HepG2 (cell line): ENCODE data around the gene ACYP2. TPM values are rescaled to one million over a fixed set of nuclear protein-coding genes. Genes with fewer than 3 reads are reported as not detected.

Experiments used
- BHLHE40 ChIP-seq: IDR thresholded peaks from 2 replicates; pipeline ENCODE4 v1.6.1; 2011; ENCODE audit warnings: low read length, improper control_type of control experiment
- CCAR2 ChIP-seq: fragments of 200-400 bp; formaldehyde crosslinking; optimal IDR thresholded peaks from 2 replicates; pipeline ENCODE3; 2018; ENCODE audit warnings: low read depth, mild to moderate bottlenecking, low read length, moderate library complexity
- DR1 ChIP-seq: sonication (generic); formaldehyde crosslinking; IDR thresholded peaks from 2 replicates; pipeline ENCODE4 v1.8.0; 2021; ENCODE audit warnings: mild to moderate bottlenecking, missing genetic modification reagents, inconsistent platforms
- EZH2 ChIP-seq: conservative IDR thresholded peaks from 2 replicates; pipeline ENCODE4 v1.6.1; 2012; ENCODE audit warnings: mild to moderate bottlenecking, low read depth, low read length, moderate library complexity
- HOXA3 ChIP-seq: sonication (generic); formaldehyde crosslinking; IDR thresholded peaks from 2 replicates; pipeline ENCODE4 v1.5.0; 2020; ENCODE audit warnings: missing genetic modification reagents
- ISL2 ChIP-seq: sonication (generic); formaldehyde crosslinking; IDR thresholded peaks from 2 replicates; pipeline ENCODE4 v1.5.0; 2020; ENCODE audit warnings: missing genetic modification reagents
- KLF6 ChIP-seq: IDR thresholded peaks from 2 replicates; pipeline ENCODE4 v1.8.0; 2016; ENCODE audit warnings: missing biosample characterization, missing genetic modification reagents
- NCOR1 ChIP-seq: fragments of 200-600 bp; sonication (generic); IDR thresholded peaks from 2 replicates; pipeline ENCODE4 v1.7.0; 2017; ENCODE audit warnings: antibody characterized with exemption, low read length, borderline replicate concordance
- NFATC3 ChIP-seq: sonication (generic); formaldehyde crosslinking; IDR thresholded peaks from 2 replicates; pipeline ENCODE4 v1.5.1; 2020; ENCODE audit warnings: mild to moderate bottlenecking, missing genetic modification reagents
- PHF5A ChIP-seq: IDR thresholded peaks from one replicate; pipeline ENCODE4 v1.6.1; 2018; ENCODE audit warnings: low read depth, missing genetic modification reagents; ENCODE audit not compliant: unreplicated experiment
- SIX4 ChIP-seq: sonication (generic); formaldehyde crosslinking; IDR thresholded peaks from 2 replicates; pipeline ENCODE4 v1.4.0; 2020; ENCODE audit warnings: missing genetic modification reagents
- TCF7 ChIP-seq: sonication (generic); IDR thresholded peaks from 2 replicates; pipeline ENCODE4 v1.6.1; 2016; ENCODE audit warnings: antibody characterized with exemption, low read depth
- TMF1 ChIP-seq: sonication (generic); formaldehyde crosslinking; IDR thresholded peaks from 2 replicates; pipeline ENCODE4 v1.8.1; 2022; ENCODE audit warnings: low read depth, missing genetic modification reagents
- TSC22D2 ChIP-seq: sonication (generic); formaldehyde crosslinking; IDR thresholded peaks from 2 replicates; pipeline ENCODE4 v1.5.1; 2020; ENCODE audit warnings: missing genetic modification reagents, mild to moderate bottlenecking, borderline replicate concordance
- ZFY ChIP-seq: sonication (generic); formaldehyde crosslinking; IDR thresholded peaks from 2 replicates; pipeline ENCODE4 v1.4.0; 2020; ENCODE audit warnings: missing genetic modification reagents
- ZNF772 ChIP-seq: sonication (generic); formaldehyde crosslinking; IDR thresholded peaks from 2 replicates; pipeline ENCODE4 v1.5.0; 2020; ENCODE audit warnings: mild to moderate bottlenecking, missing genetic modification reagents
- ZNF775 ChIP-seq: sonication (generic); formaldehyde crosslinking; IDR thresholded peaks from 2 replicates; pipeline ENCODE4 v1.4.0; 2020; ENCODE audit warnings: missing genetic modification reagents, mild to moderate bottlenecking, moderate library complexity, borderline replicate concordance
- polyA plus RNA-seq, 8 experiments: library from polyadenylated mRNA; depleted of rRNA in 3 of 8; stranded (reverse) in 7 of 8; unstranded in 1 of 8; fragments of >200 nt; fragmentation: Illumina TruSeq in 4 of 8; extraction: Trizol in 4 of 8; gene quantifications; 2 replicates each; pipeline versions ENCODE4 v1.2.1 to v1.2.3, GENCODE V29; 2011 to 2016; ENCODE audit warnings: low read depth in 4 of 8, missing spikeins in 1 of 8, mixed read lengths in 1 of 8; ENCODE audit not compliant: insufficient read depth in 1 of 8
- total RNA-seq, 5 experiments: library from RNA; depleted of rRNA; stranded (reverse); fragments of >200 nt; fragmentation: Illumina TruSeq; extraction: Trizol; gene quantifications; 2 replicates each; pipeline ENCODE4 v1.2.3, GENCODE V29; 2016; ENCODE audit warnings: low read depth in 1 of 5
- TF ChIP-seq, protein P1 (sequence below): sonication (generic); formaldehyde crosslinking; IDR thresholded peaks from 2 replicates; pipeline ENCODE4 v1.4.0; 2020; ENCODE audit warnings: missing genetic modification reagents, borderline replicate concordance
- TF ChIP-seq, protein P2 (sequence below): sonication (generic); formaldehyde crosslinking; IDR thresholded peaks from 2 replicates; pipeline ENCODE4 v1.4.0; 2020; ENCODE audit warnings: missing genetic modification reagents
- TF ChIP-seq, protein P3 (sequence below): sonication (generic); formaldehyde crosslinking; IDR thresholded peaks from 2 replicates; pipeline ENCODE4 v1.8.1; 2022; ENCODE audit warnings: low read depth, mild to moderate bottlenecking, missing genetic modification reagents

The ACYP2 gene
- total and polyA plus RNA-seq, 2 of the 13 experiments (the other 11 are each of a cell fraction or from before 2014, with no cell fraction given): 12.3 to 12.7 TPM

DNA sequence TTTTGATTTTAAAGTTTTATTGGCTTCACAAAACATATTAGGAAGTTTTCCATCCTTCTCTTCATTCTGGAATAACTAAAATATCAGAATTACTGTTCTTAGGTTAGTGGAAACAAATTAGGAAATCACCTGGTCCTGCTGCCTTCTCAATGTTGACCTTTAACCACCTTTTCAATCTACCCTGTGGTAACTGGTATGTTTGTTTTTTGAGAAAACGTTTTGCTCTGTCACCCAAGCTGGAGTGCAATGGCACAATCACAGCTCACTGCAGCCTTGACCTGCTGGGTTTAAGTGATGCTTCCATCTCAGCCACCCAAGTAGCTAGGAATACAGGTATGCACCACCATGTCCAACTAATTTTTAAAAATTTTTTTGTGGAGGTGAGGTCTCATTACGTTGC is 28.4 kb downstream of the ACYP2 start (continued):
- TF ChIP-seq, protein P1, sequence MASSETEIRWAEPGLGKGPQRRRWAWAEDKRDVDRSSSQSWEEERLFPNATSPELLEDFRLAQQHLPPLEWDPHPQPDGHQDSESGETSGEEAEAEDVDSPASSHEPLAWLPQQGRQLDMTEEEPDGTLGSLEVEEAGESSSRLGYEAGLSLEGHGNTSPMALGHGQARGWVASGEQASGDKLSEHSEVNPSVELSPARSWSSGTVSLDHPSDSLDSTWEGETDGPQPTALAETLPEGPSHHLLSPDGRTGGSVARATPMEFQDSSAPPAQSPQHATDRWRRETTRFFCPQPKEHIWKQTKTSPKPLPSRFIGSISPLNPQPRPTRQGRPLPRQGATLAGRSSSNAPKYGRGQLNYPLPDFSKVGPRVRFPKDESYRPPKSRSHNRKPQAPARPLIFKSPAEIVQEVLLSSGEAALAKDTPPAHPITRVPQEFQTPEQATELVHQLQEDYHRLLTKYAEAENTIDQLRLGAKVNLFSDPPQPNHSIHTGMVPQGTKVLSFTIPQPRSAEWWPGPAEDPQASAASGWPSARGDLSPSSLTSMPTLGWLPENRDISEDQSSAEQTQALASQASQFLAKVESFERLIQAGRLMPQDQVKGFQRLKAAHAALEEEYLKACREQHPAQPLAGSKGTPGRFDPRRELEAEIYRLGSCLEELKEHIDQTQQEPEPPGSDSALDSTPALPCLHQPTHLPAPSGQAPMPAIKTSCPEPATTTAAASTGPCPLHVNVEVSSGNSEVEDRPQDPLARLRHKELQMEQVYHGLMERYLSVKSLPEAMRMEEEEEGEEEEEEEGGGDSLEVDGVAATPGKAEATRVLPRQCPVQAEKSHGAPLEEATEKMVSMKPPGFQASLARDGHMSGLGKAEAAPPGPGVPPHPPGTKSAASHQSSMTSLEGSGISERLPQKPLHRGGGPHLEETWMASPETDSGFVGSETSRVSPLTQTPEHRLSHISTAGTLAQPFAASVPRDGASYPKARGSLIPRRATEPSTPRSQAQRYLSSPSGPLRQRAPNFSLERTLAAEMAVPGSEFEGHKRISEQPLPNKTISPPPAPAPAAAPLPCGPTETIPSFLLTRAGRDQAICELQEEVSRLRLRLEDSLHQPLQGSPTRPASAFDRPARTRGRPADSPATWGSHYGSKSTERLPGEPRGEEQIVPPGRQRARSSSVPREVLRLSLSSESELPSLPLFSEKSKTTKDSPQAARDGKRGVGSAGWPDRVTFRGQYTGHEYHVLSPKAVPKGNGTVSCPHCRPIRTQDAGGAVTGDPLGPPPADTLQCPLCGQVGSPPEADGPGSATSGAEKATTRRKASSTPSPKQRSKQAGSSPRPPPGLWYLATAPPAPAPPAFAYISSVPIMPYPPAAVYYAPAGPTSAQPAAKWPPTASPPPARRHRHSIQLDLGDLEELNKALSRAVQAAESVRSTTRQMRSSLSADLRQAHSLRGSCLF (CRISPR knock-in tag): no peak
- no peak for TF ChIP-seq PHF5A (CRISPR knock-in tag)
- TF ChIP-seq DR1 (CRISPR knock-in tag): no peak
- no peak for TF ChIP-seq NFATC3 (CRISPR knock-in tag)
- TF ChIP-seq TSC22D2: no peak
- no peak for TF ChIP-seq TCF7
- TF ChIP-seq BHLHE40: no peak
- no peak for TF ChIP-seq ZNF775 (CRISPR knock-in tag)
- TF ChIP-seq ZFY (CRISPR knock-in tag): no peak
- no peak for TF ChIP-seq CCAR2
- no peak for TF ChIP-seq KLF6
- TF ChIP-seq HOXA3 (CRISPR knock-in tag): peak; percentile 33; the same call in 1 of the 2 replicates
- TF ChIP-seq SIX4 (CRISPR knock-in tag): no peak
- no peak for TF ChIP-seq TMF1
- TF ChIP-seq, protein P2, sequence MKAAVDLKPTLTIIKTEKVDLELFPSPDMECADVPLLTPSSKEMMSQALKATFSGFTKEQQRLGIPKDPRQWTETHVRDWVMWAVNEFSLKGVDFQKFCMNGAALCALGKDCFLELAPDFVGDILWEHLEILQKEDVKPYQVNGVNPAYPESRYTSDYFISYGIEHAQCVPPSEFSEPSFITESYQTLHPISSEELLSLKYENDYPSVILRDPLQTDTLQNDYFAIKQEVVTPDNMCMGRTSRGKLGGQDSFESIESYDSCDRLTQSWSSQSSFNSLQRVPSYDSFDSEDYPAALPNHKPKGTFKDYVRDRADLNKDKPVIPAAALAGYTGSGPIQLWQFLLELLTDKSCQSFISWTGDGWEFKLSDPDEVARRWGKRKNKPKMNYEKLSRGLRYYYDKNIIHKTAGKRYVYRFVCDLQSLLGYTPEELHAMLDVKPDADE (CRISPR knock-in tag): no peak
- TF ChIP-seq, protein P3, sequence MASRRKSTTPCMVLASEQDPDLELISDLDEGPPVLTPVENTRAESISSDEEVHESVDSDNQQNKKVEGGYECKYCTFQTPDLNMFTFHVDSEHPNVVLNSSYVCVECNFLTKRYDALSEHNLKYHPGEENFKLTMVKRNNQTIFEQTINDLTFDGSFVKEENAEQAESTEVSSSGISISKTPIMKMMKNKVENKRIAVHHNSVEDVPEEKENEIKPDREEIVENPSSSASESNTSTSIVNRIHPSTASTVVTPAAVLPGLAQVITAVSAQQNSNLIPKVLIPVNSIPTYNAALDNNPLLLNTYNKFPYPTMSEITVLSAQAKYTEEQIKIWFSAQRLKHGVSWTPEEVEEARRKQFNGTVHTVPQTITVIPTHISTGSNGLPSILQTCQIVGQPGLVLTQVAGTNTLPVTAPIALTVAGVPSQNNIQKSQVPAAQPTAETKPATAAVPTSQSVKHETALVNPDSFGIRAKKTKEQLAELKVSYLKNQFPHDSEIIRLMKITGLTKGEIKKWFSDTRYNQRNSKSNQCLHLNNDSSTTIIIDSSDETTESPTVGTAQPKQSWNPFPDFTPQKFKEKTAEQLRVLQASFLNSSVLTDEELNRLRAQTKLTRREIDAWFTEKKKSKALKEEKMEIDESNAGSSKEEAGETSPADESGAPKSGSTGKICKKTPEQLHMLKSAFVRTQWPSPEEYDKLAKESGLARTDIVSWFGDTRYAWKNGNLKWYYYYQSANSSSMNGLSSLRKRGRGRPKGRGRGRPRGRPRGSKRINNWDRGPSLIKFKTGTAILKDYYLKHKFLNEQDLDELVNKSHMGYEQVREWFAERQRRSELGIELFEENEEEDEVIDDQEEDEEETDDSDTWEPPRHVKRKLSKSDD (CRISPR knock-in tag): no peak
- TF ChIP-seq ISL2 (CRISPR knock-in tag): 0 out of 2 replicates have a peak, but pooled peaks have one; percentile 50
- no peak; the same call in 1 of the 2 replicates for TF ChIP-seq NCOR1
- TF ChIP-seq ZNF772: no peak
- TF ChIP-seq EZH2: no peak
